GM12878 (cell line): ENCODE results near the gene ATP5F1D. TPM values are rescaled to one million over a fixed set of nuclear protein-coding genes. Genes with fewer than 3 reads are reported as not detected.

Experiments used
- ATAC-seq: fragments of 200-7000 bp; cut with Tn5 transposase; 3 replicates; pipeline ENCODE4 v1.9.1; 2020; ENCODE audit warnings: mild to moderate bottlenecking, moderate library complexity
- BruUV-seq: library from RNA; stranded (reverse); fragments of 400-500 nt; replicated peaks from 2 replicates; lab custom pipeline; 2021; lab: Mats Ljungman, UMichigan
- CTCF ChIA-PET: fragments of 300-600 bp; sonication (Branson Sonifier 250); formaldehyde crosslinking; extraction: SDS; loops from one replicate; lab custom pipeline; 2021; ENCODE audit warnings: inconsistent platforms; lab: Yijun Ruan, JAX
- POLR2A ChIA-PET: fragments of 350-600 bp; formaldehyde crosslinking; extraction: SDS; loops from one replicate; lab custom pipeline; 2021; ENCODE audit warnings: inconsistent platforms; lab: Charles Lee
- RAD21 ChIA-PET: fragments of 300-600 bp; sonication (Branson Sonifier 250); formaldehyde crosslinking; loops from one replicate; lab custom pipeline; 2023; ENCODE audit warnings: antibody characterized with exemption; ENCODE audit not compliant: unreplicated experiment; lab: Charles Lee
- SMC1A ChIA-PET: fragments of 300-600 bp; sonication (Branson Sonifier 250); formaldehyde crosslinking; loops from one replicate; lab custom pipeline; 2023; ENCODE audit not compliant: unreplicated experiment, uncharacterized antibody; lab: Charles Lee
- DNase-seq: peaks from one replicate; pipeline ENCODE4 v3.0.0-alpha.2; 2011; ENCODE audit warnings: low read depth, low spot score
- FAIRE-seq: peaks from 3 replicates; lab custom pipeline; 2011; peaks lifted over from hg19 to GRCh38; lab: Jason Lieb, UNC
- H2AFZ ChIP-seq: 2 replicates; pipeline ENCODE4 v1.6.0; 2011; ENCODE audit warnings: low read depth, low read length, control low read depth; ENCODE audit not compliant: control insufficient read depth
- H3K27ac ChIP-seq: 2 replicates; pipeline ENCODE4 v1.5.1; 2011; ENCODE audit warnings: control low read depth; ENCODE audit not compliant: control insufficient read depth, insufficient read depth
- H3K27me3 ChIP-seq, 2 experiments: replicated peaks in 1 of 2; 2 replicates each; pipeline versions ENCODE4 v1.6.0 to v1.6.1; 2011; ENCODE audit warnings: low read length in 1 of 2; ENCODE audit not compliant: control insufficient read depth in 2 of 2, insufficient read depth in 2 of 2
- H3K36me3 ChIP-seq, 2 experiments: 2 replicates each; pipeline ENCODE4 v1.5.1; 2011; ENCODE audit warnings: low read length in 1 of 2; ENCODE audit not compliant: control insufficient read depth in 2 of 2, insufficient read depth in 2 of 2
- H3K4me1 ChIP-seq: 2 replicates; pipeline ENCODE4 v1.6.1; 2011; ENCODE audit warnings: mild to moderate bottlenecking, low read length, moderate library complexity, mixed read lengths; ENCODE audit not compliant: control insufficient read depth, insufficient read depth
- H3K4me2 ChIP-seq: 2 replicates; pipeline ENCODE4 v1.6.0; 2011; ENCODE audit warnings: control low read depth; ENCODE audit not compliant: control insufficient read depth, insufficient read depth
- H3K4me3 ChIP-seq: fragments of 200-600 bp; sonication (generic); 2 replicates; pipeline ENCODE4 v1.5.1; 2016
- H3K79me2 ChIP-seq: 2 replicates; pipeline ENCODE4 v1.6.0; 2011; ENCODE audit warnings: low read length; ENCODE audit not compliant: control insufficient read depth, insufficient read depth
- H3K9ac ChIP-seq: 2 replicates; pipeline ENCODE4 v1.8.0; 2011; ENCODE audit warnings: low read length, control low read depth, mixed read lengths; ENCODE audit not compliant: control insufficient read depth, insufficient read depth
- H3K9me3 ChIP-seq: replicated peaks from 3 replicates; pipeline ENCODE4 v1.5.1; 2011; ENCODE audit warnings: mild to moderate bottlenecking, low read length; ENCODE audit not compliant: control insufficient read depth, insufficient read depth
- H4K20me1 ChIP-seq: 2 replicates; pipeline ENCODE4 v1.6.0; 2011; ENCODE audit not compliant: control insufficient read depth, insufficient read depth
- NFXL1 ChIP-seq: fragments of 450-650 bp; IDR thresholded peaks from 2 replicates; pipeline ENCODE4 v1.6.1; 2017; ENCODE audit warnings: antibody characterized with exemption, mild to moderate bottlenecking, borderline replicate concordance
- NR2F1 ChIP-seq: fragments of 450-650 bp; conservative IDR thresholded peaks from 2 replicates; pipeline ENCODE4 v1.6.1; 2017; ENCODE audit warnings: mild to moderate bottlenecking
- PAX8 ChIP-seq: fragments of 450-650 bp; IDR thresholded peaks from 2 replicates; pipeline ENCODE4 v1.6.1; 2017; ENCODE audit warnings: mild to moderate bottlenecking, moderate library complexity
- PML ChIP-seq: IDR thresholded peaks from 2 replicates; pipeline ENCODE4 v1.6.1; 2012; ENCODE audit warnings: low read length, inconsistent platforms
- RAD51 ChIP-seq: fragments of 450-650 bp; IDR thresholded peaks from 2 replicates; pipeline ENCODE4 v1.6.1; 2016; ENCODE audit warnings: moderate library complexity, mild to moderate bottlenecking, inconsistent platforms
- RFX5 ChIP-seq: IDR thresholded peaks from 2 replicates; pipeline ENCODE4 v1.6.1; 2011; ENCODE audit warnings: low read depth, low read length, improper control_type of control experiment
- RUNX3 ChIP-seq: IDR thresholded peaks from 2 replicates; pipeline ENCODE4 v1.6.1; 2012; ENCODE audit warnings: low read length, inconsistent platforms
- SREBF1 ChIP-seq: IDR thresholded peaks from 2 replicates; pipeline ENCODE4 v1.6.1; 2012; ENCODE audit warnings: mild to moderate bottlenecking, low read length
- ZNF24 ChIP-seq: fragments of 450-650 bp; IDR thresholded peaks from 2 replicates; pipeline ENCODE4 v1.6.1; 2017; ENCODE audit warnings: antibody characterized with exemption, mild to moderate bottlenecking
- ZNF622 ChIP-seq: fragments of 450-650 bp; IDR thresholded peaks from 2 replicates; pipeline ENCODE4 v1.6.1; 2017; ENCODE audit warnings: mild to moderate bottlenecking, inconsistent platforms
- WGBS: methylation state at CpG from one replicate; pipeline ENCODE4 v1.1.6; 2016; ENCODE audit warnings: low lambda C conversion rate; ENCODE audit not compliant: insufficient replicate concordance, insufficient coverage; ENCODE audit errors: missing lambda C conversion rate; 5-methylcytosine and 5-hydroxymethylcytosine counted together
- in situ Hi-C: fragments of 300-500 bp; cut with MboI; formaldehyde crosslinking; loops from 9 replicates; pipeline ENCODE4 v1.14.3; 2018; ENCODE audit warnings: mixed read lengths
- intact Hi-C: fragments of 100-400 bp; cut with micrococcal nuclease; formaldehyde crosslinking; loops from one replicate; pipeline ENCODE4 v1.14.2; 2022; ENCODE audit not compliant: unreplicated experiment
- polyA plus RNA-seq, 11 experiments: library from polyadenylated mRNA; depleted of rRNA in 4 of 11; unstranded in 6 of 11; stranded (reverse) in 5 of 11; fragments of >200 nt; fragmentation: Nextera tagmentation in 4 of 11; fragmentation: Illumina TruSeq in 1 of 11; extraction: Ambion mirVana in 4 of 11; extraction: Trizol in 1 of 11; gene quantifications; 1 replicate in 1 of 11; 2 replicates in 10 of 11; pipeline versions ENCODE4 v1.2.1 to v1.2.3, GENCODE V29; 2011 to 2016; ENCODE audit warnings: inconsistent platforms in 2 of 11, missing spikeins in 2 of 11, low read depth in 1 of 11
- total RNA-seq, 4 experiments: library from RNA; depleted of rRNA in 3 of 4; stranded (reverse); fragments of >200 nt in 3 of 4; fragmentation: Illumina TruSeq in 1 of 4; extraction: Trizol in 1 of 4; gene quantifications; 2 replicates each; pipeline versions ENCODE4 v1.2.1 to v1.2.3, GENCODE V29; 2013 to 2021

ATP5F1D gene
- total and polyA plus RNA-seq, 10 of the 15 experiments (the other 5 are each of a cell fraction or from before 2014, with no cell fraction given), result 7.2 to 357 (median 49.5) TPM

- H3K4me3 ChIP-seq, result no peak overlapping the region
- H3K27me3 ChIP-seq, result no peaks in the 10 kb centered on the region
- RAD21 ChIA-PET, result no interaction called here
- CTCF ChIA-PET, result no interaction called here
- intact Hi-C loops, result no loop called here
- H2AFZ ChIP-seq, result no peak overlapping the region
- TF ChIP-seq ZNF24, result no peak
- TF ChIP-seq NR2F1, result no peak
- TF ChIP-seq, all 136 proteins: peak for 0
- ATAC-seq (no peak), FAIRE-seq (no peak), DNase-seq (no peak)
- no peaks in the 10 kb centered on the region for H3K4me1 ChIP-seq
- 94% methylated on average over 45 of the region's 50 CpGs for WGBS
- no peak overlapping the region for H3K9ac ChIP-seq
- H3K27ac ChIP-seq, result no peak overlapping the region
- no peaks in the 10 kb centered on the region for H3K79me2 ChIP-seq
- ChIA-PET SMC1A (no interaction called here), POLR2A (no interaction called here)
- BruUV-seq, result no TSS peak
- H3K36me3 ChIP-seq, result peaks cover 0 to 10% of the 10 kb centered on the region in 2 experiments; a peak in 2 of 4 replicates
- no peaks in the 10 kb centered on the region for H3K9me3 ChIP-seq
- in situ Hi-C loops, result no loop called here
- no peak overlapping the region for H3K4me2 ChIP-seq
- no peaks in the 10 kb centered on the region for H4K20me1 ChIP-seq
These were observed 14.8 kb upstream of the ATP5F1D start for GRCh38 chr19:1226522-1227303.

- intact Hi-C loops, result no loop called here
- 97% methylated on average over 30 of the region's 56 CpGs for WGBS
- H2AFZ ChIP-seq, result no peak overlapping the region
- no peak for TF ChIP-seq RUNX3
- no peak for TF ChIP-seq PML
- TF ChIP-seq ZNF622, result no peak
- TF ChIP-seq PAX8, result no peak
- no peak for TF ChIP-seq NFXL1
- no peak for TF ChIP-seq RAD51
- TF ChIP-seq RFX5, result no peak
- no peak for TF ChIP-seq SREBF1
- TF ChIP-seq, all 136 proteins: peak for 0
- Histone ChIP-seq H3K9ac (no peak overlapping the region), H3K36me3 (peaks cover 0 to 8% of the 10 kb centered on the region in 2 experiments; a peak in 2 of 4 replicates), H3K79me2 (no peaks in the 10 kb centered on the region), H3K27me3 (no peaks in the 10 kb centered on the region), H3K4me2 (no peak overlapping the region), H4K20me1 (no peaks in the 10 kb centered on the region), H3K9me3 (no peaks in the 10 kb centered on the region), H3K27ac (no peak overlapping the region), H3K4me3 (no peak overlapping the region), H3K4me1 (no peaks in the 10 kb centered on the region)
- no peak for FAIRE-seq
- ChIA-PET SMC1A (no interaction called here), CTCF (no interaction called here), RAD21 (no interaction called here), POLR2A (no interaction called here)
- ATAC-seq, result no peak
- no TSS peak for BruUV-seq
- in situ Hi-C loops, result no loop called here
- no peak for DNase-seq
These were observed 14.1 kb upstream of the ATP5F1D start for GRCh38 chr19:1227304-1228054.
